Activated effector memory CD4-positive, alpha-beta T cell treated with Interleukin-2 at 50 U/mL for 16 hours (primary cell): Measurements from ENCODE around the gene BMP2K.
"Not testable (repeated sequence)": the region's sequence is repeated elsewhere in the genome, so short reads cannot be mapped to it uniquely, and the experiment has no call there.

Experiments used
- DNase-seq: peaks from one replicate; pipeline ENCODE4 v3.0.0-alpha.2; 2020

The BMP2K gene

DNA sequence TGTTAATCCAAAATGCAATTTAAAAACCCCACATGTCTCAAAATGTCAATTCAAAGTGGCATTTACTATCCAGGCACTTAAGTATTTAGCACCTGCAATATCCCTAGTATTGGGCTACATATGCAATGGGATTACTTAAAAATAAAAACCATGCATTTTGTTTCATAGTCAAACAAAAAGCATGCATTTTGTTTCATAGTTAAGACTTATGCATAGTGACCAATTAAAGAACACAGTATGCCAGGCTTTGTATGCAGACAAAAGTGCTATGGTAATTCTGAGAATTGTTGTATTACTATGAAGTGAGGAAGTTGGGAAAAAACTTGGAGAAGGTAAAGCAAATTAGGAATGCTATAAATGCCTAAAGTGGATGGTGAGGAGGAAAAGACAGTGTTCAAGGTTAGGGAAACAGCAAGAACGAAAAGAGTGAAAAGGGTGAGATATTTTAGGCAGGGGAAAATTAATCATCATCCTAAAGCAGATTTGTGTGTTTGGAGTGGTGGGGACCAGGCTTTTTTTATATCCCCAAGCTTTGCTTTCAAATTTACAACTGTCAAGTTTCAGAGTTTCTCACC lies 10.6 kb upstream of the BMP2K start:
- no peak for DNase-seq

DNA sequence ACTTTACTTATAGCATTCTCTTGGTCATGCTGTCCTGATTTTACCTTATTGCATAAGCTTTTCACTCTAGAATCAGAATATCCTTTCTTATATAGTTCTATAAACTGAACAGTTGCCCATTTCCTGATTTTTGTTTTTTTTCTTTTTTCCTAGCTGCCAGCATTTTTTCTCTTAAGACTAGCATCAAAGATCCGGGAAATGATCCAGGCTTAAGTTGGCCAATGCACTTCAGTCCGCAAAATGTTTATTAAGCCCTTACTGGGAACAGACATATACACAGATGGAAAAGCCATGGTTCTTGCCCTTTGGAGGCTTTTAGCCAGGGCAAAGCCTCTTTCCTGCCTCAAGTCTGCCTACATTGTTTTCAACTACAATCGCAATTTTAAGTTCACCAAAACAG lies 10.1 kb upstream of the BMP2K start:
- no peak for DNase-seq

DNA sequence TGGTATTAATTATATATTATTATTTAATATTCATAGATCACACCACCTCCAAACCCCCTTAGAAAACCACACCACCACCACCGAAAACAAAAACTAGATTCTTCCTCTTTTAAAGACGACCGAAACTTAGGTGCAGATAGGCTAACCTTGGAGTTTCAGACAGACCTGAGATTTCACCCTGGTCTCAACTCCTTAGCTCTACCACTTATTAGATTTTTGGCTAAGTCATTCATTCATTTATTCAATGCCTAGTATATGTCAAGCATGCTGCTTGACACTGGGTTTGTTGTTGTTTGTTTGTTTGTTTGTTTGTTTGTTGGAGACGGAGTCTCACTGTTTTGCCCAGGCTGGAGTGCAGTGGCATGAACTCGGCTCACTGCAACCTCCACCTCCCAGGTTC lies 9.5 kb upstream of the BMP2K start:
- DNase-seq: no peak

DNA sequence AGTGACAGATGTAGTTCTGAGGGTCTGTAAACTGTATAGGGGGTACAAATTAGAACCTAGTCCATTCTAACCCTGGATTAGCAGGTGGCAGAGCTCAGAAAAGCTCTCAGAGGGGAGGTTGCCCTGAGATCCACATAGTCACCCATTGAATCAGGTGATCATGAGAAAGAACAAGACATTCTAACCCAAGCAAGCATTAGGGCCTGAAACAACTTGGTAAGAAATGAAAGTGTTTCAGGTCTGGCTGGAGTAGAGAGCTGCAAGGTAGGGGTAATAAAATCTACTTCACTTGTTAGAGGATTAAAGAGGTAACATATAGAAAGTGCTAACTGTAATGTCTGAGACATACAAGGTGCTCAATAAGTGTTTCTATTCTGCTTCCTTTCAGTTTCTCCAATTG lies 8.8 kb upstream of the BMP2K start:
- no peak for DNase-seq

DNA sequence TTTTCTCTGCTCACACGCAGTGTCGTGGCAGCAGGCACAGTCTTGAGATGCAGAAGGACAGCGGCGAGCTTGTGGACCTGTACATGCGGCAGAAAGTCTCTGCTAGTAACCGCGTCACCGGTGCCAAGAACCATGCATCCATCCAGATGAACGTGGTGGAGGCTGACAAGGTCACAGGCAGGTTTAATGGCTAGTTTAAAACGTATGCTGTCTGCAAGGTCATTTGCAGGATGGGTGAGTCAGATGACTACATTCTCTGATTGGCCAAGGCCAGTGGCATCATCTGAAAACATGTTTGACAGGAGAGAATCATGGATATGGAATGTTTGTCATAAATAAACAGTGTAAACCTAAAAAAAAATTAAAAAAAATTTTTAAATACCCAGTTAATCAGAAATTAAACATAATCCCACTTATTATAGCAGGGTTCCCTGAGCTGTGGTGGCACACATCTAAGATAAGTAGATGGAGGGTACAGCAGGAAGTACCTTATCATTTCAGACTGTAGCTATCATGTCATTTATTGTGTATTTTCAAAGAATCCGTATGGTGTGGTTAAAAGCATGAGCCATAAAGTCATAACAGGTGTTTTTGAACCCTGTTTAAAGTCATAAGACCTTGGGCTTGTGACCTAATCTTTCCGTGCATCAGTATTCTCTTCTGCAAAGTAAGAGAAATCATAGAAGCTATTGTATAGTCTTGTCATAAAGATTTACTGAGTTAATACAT lies 7.5 kb upstream of the BMP2K start:
- DNase-seq: no peak

DNA sequence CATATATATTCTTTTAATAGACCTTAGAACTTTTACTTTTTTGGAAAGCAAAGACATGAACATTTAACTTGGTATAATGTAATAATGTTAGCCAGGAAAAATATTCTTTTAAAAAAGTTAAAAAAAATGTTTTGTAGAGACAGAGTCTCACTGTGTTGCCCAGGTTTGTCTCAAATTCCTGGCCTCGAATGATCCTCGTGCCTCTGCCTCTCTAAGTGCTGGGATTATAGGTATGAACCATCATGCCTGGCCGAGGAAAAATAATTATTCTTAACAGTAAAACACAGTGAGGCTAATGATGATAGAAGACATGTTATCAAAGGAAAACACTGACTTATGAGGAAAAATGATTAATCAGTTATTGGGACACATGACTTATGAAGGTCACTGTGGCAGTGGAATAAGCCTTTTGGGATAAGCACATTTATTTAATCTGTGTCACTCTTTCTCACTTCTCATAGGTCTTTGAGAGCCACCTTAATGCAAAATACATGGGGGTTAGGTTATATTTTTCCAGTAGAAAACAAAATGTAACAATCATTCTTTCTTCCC lies 6.0 kb upstream of the BMP2K start:
- no peak for DNase-seq

DNA sequence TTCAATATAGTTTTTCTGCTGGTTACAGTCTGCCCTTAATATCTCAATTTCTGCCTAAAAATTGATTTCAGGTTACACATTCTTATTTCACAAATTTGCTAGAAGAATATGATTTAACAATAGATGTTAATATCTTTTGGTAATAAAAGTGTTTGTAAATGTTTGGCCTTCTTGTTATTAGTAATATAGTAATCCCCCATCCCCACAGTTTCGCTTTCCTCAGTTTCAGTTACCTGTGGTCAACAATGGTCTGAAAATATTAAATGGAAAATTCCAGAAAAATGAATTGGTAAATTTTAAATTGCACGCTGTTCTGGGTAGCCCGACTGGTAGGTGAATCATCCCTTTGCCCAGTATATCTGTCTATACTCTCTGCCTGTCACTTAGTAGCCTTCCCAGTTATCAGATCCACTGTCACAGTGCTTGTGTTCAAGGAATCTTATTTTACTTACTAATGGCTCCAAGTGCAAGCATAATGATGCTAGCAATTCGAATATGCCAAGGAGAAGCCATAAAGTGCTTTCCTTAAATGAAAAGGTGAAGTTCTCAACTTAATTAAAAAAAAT lies 3.5 kb upstream of the BMP2K start:
- DNase-seq: no peak

DNA sequence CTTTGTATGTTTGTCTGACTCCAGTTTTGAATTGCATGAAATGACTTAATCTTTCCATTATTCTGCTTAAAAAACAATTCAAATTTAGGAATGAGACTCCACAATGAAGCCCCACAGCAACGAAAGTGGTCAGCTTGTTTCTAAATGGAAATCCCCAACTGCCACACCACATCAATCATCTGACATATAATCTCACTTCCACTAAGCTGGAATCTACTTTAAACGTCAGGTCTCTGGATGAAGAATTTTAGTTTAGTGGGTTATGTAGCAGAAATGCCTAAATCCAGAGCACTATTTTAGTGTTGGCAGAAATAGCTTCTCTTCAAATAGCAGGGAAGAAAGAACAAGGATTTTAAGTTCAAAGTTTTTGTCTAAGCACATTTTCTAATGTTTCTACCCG lies 1.7 kb upstream of the BMP2K start:
- no peak for DNase-seq

DNA sequence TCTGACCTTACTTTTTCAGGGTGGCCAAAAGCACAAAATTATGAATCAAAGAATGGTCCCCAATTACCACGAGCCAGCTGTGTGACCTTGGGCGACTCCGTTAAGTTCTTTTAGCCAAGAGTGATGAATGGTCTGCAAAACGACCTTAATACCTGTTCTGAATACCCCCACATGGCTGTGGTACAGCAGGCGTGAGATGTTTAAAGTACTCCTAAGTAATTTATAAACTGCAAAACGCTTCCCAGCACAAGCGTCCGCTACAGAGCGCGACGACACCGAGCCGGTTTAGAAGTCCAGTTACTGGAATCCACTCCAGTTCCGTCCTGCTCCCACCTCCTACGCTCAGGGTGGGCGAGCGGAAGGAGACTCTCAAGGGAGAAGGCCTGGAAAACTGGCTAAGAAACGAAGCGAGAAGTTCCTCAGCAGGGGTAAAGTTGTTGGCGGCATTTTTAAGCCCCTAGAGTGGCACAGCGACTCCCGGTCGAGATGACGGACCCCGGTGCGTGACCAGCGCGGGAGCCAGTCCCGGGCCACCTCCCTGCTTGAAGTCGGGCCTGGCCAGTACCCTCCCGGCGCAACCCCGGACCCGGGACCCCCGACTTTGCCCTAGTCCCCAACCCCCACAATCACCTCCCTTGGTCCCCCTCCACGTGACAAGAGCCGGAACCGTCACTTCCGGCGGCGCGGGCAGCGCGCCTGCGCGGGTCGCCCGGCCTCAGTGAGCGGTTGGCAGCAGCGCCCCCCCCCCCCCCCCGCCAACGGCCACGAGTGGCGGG lies 659 bp upstream of the BMP2K start:
- peak; percentile 82 for DNase-seq

DNA sequence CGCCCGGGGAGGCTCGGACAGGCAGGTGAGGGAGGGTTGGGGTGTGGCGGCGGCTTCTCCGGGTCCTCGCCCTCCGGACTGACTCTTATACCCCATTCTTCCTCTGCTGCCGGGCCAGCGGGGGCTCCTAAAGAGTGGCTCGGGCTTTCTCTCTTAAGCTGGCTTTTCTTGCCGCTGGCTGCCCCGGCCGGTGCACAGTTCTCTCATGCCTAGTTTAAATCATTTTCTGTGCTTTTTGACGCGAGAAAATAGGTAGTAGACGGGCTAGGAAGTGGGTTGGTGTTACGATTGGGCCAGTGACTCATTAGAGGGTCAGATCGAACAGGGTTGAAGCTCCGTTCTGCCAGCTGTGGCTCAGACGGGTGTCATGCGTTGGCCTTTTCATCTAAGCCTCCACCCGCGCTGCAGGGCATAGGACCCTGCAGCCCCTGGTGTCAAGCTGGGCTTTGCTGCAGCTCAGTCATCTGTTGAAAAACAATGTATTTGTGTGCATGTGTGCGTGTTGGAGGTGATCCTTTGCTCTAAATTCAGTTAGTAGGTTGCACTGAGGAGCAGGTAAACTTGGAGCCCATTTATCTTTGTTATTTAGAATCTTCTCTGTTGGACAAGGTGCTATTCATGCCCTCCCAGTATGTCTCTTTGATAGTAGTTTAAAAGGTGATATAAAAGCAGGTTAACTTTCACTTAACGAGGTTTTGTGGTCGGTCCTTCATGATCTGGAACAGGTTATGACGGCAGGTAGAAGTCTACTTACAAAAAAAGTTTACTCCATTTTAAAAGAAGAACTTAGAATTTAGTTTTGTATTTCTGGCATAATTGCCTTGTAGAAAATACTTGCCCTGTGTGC lies 802 bp downstream of the BMP2K start:
- DNase-seq: peak; percentile 26

DNA sequence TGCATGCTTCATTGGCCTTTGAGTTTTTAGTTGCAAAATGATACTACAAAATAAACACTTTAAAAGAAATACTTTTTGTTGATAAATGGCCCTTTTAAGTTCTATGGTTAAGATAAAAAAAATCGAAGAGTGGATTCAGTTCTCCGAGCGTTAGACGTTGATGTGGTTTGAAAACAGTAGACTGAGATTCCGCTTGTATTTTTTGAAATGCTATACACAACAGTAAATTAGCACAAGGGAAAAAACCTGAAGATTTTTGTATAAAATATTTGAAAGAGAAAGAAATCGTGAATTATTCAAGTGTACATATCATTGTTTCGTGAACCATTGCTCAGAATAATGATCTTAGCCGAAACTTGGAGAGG lies 1.4 kb downstream of the BMP2K start:
- no peak for DNase-seq

DNA sequence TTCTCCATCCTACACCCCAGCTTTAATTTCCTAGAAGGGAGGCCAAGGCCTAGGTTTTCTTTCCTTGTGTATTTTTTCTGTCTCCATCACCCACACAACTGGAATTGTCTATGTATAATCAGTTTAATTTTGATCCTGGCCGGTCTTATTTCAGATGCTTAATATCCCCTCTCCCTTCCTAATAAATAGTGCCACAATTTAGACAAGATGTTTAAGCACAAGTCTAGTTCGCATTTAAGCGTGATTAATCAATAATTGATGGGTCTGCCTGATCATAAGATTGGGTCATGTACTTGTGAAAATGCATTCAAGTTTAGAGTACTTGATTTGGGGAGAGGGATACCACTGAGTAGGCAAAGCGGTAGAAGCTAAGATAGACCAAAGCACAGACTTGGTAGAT lies 2.4 kb downstream of the BMP2K start:
- DNase-seq: no peak

DNA sequence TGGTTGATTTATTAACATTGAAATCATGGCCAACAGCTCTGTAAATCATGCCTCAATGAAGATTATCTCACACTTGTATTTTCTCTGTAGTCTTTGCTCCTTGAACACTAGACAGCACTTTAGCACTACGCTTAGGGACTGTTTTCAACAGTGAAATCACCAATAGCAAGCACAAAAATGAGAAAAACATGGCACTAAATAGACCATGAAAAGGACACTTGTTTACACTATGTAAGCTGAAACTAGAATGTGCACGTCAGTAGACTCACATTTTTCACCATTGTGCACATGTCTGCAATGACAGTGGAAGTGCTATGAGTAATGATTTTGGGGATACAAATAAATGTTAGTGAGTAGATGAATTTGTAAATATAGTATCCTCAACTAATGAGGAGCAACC lies 3.1 kb downstream of the BMP2K start:
- no peak for DNase-seq

DNA sequence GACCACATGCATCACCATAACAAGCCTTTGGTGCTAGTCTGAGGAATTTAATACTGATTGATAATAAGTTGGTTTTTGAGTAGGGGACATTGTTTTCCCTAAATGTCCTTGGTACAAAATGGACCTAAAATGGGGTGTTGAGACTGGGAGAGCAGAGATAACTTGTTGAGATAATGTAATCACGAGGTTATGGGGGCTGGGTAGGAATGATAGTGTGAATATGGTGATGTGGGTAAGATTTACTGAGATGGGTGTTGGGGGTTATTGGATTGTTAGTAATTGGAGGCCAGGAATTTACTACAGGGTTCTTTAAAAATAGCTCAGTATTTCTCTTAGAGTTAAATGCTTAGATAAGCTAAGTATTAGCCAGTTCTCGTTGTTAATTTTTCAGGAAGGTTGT lies 3.9 kb downstream of the BMP2K start:
- DNase-seq: no peak

DNA sequence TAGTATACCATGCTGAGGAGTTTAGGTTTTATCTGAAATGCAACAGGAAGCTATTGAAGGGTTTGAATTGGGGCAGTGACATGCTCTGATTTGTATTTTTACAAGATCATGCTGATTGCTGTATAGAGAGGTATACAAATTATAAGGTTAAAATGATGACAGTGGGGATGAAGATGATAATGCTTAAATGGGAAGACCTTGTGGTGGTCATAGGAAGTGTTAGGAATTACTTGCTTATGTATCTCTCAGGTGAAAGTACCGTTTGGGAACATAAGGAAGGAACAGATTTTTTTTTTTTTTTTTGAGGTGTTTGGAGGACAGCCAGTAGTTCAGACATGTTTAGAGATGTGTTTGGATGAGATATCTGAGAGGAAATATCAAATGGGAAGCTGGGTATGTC lies 5.0 kb downstream of the BMP2K start:
- no peak for DNase-seq

DNA sequence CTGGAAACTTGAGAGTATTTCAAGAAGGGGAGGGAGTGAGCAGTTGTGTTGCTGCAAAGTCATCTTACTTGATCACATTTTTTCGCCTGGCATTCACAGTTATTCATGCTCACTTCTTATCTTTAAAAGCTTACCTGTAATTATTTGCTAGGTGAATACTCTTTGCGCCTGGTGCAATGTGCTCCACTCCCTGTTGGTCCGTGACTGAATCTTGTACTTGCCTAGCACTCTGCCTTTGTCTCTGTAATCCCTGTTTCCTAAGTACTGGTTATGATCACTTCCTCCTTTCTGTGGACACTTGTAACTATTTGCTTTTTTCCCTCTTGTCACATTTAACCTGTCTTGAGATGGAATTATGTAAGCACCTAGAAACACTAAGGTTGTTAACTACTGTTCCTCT lies 5.8 kb downstream of the BMP2K start:
- no peak for DNase-seq

DNA sequence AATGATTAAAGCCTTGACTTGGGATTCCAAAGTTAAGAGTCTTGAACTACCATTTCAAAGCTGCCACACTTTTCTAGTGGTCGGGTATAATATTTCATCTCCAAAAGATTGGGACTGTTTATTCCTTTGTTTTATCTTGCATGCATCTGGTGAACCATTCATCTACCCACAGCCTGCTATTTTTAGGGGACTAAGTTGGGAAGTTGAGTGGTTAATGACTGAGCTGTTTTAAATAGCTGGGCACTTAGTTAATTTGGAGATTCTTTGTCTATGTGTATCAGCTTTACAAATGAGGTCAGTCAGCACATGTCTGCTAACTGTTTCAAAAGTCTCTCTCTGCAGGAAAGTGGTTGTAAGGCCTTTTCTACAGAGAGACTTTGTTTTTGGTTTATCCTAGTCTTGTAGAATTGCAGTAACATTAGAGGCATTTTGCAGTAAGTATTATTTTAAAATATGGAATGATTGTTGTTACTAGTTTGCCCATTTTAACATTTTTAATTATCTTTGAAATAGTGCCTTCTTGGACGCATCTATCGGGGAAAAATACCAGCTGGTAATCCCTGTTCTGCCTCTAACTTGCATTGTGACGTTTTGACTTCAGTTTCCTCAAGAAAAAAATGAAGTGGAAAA lies 8.2 kb downstream of the BMP2K start:
- DNase-seq: no peak

DNA sequence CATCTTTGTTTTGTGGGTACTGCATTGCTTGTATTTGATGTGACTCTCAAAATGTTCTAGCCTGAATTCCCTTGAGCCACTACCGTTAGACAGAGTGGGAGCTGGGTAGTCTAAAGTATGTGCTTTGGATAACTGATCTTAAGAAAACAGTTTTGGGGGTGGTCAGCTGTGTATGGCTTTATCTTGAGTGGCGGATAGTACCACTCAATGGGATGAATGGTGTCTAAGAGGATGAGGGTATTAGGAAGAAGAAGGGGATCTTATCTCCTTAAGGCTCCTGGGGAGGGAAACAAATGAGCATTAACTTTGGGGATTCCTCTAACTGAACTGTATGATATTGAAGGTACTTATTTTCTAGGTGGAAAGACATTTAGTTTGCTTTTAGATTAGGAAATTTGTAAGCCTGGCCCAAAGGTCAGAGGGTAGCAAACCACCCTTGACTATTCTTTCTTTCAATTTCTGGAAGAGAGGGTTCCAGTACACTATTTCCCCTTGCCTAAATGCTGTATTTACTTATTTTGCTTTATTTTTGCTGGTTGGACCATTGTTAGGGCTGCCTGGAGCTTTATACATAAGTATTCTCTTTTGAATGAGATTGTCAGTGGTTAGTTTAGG lies 11.3 kb downstream of the BMP2K start:
- DNase-seq: no peak

DNA sequence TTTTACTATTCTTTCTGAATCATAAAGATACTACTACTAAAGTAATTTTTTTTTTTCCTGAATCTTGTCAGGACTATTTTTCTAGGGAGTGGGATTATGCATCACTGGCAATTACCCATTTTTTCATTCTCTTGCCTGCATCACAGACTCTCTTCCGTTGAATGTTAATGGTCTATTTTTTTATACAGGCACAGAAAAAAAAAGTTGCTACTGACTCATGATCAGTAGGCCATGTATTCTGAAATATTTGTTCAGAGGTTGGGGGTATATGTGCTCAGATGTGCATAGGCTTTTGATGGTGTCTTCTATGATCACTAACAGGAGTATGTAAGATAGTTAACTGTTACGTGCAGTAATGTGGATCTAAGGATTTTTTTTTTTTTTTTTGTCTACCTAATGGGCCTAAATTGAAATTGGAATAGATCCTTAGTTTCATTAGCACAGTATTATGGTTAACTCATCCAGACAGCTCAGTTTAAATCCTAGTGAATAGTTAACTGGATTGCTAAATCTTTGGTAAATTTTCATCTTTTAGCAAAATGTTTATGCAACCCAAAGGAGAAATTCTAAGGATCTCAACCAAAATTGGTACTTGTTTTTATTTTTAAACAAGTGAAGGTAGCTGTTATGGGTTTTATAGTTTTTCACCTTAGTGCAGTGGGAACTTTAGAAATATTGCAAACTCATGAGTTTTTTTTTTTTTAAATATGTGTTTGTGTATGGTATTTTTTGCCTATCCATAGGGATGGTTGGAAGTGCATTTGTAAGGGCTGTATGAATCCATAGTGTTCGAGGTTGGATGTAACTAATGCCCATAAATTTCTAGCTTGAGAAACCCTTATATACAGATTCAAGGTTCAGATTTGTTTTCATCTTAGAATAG lies 12.1 kb downstream of the BMP2K start:
- DNase-seq: no peak

DNA sequence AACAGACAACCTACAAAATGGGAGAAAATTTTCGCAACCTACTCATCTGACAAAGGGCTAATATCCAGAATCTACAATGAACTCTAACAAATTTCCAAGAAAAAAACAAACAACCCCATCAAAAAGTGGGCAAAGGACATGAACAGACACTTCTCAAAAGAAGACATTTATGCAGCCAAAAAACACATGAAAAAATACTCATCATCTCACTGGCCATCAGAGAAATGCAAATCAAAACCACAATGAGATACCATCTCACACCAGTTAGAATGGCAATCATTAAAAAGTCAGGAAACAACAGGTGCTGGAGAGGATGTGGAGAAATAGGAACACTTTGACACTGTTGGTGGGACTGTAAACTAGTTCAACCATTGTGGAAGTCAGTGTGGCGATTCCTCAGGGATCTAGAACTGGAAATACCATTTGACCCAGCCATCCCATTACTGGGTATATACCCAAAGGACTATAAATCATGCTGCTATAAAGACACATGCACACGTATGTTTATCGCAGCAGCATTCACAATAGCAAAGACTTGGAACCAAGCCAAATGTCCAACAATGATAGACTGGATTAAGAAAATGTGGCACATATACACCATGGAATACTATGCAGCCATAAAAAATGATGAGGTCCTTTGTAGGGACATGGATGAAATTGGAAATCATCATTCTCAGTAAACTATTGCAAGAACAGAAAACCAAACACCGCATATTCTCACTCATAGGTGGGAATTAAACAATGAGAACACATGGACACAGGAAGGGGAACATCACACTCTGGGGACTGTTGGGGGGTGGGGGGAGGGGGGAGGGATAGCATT lies 19.7 kb downstream of the BMP2K start:
- not testable (repeated sequence) for DNase-seq
